GM18499 (cell line): ENCODE results near the gene NRXN3.
A peak's percentile ranks its signal among the peaks of the same experiment; 100 is the strongest.
"Not testable (repeated sequence)": the region's sequence is repeated elsewhere in the genome, so short reads cannot be mapped to it uniquely, and the experiment has no call there.

Experiments used
- ATAC-seq: cut with Tn5 transposase; IDR thresholded peaks from one replicate; pipeline ENCODE4 v1.9.1; 2021; ENCODE audit warnings: moderate number of reproducible peaks; ENCODE audit not compliant: insufficient read depth, unreplicated experiment

The NRXN3 gene

GRCh38 chr14:78383060-78383459, 212.9 kb downstream of the NRXN3 start:
- ATAC-seq = no peak

- ATAC-seq = no peak
Measured at GRCh38 chr14:78398216-78398615, 228.0 kb downstream of the NRXN3 start.

DNA sequence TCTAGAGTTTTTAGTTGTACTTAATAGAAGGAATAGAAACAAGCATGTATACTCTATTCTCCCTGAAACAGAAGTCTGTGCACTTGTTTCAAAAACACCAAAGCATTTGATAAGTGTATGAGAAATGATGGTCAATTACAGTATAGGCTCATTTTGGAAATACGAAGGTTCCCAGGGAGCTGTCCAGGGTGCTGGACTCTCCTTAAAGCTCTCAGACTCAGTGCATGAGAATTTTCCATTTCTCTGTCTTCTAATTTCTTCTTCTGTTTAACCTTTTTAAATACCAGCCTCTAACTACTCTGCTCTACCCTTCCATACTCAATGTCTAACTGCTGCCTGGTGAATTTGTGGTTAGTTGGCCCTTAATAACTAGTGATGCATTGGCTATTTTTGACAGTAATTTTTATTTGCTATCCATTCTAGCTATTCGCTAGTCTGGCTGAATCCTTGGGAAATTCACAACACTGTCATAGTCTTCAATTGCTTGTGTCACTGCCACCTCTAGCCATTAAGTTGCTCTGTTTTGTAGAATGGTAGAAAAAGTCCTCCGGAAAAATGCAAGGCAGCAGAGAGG, 229.2 kb downstream of the NRXN3 start:
- ATAC-seq = no peak

DNA sequence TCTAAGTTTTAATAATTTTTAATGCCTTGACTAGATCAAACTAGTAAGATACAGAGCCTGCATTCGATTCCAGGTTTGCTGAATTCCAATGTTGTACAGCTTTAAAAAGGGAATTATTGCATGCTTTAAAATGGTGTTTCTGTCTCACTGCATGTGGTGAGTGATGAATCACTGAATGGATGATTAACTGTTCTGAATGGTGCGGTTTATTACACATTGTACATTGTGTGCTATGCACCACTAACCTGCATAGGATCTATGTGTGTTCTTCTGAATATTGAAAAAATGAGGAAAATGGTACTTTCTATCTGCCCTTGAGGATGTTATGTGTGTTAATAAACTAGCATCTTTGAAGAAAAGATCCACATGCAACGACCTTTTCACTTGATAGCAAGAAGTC, 231.7 kb downstream of the NRXN3 start:
- ATAC-seq = no peak

GRCh38 chr14:78403278-78403815, 233.2 kb downstream of the NRXN3 start:
- peak; percentile 74 for ATAC-seq

- ATAC-seq = no peak
Measured at GRCh38 chr14:78405079-78405856, 235.1 kb downstream of the NRXN3 start.

DNA sequence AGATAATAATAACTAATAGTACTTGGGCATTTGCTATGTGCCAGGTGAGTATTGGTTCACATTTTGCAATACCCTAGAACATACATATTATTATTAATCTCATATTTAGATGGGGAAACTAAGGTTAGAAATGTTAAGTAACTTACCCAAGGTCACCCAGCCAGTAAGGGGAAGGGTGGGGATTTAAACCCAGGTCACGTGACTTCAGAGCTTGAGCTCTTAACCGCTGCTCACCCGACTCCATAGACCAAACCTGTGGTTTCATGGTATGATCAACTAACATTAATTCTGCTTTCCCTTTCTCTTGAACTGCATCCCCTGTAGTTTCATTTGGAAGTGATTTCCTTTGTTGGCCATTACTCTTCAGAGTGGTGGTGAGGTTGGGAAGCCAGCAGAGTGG, 242.3 kb downstream of the NRXN3 start:
- no peak for ATAC-seq

- no peak for ATAC-seq
Measured at GRCh38 chr14:78414172-78414571, 244.0 kb downstream of the NRXN3 start.

GRCh38 chr14:78417532-78417931, 247.4 kb downstream of the NRXN3 start:
- ATAC-seq = no peak

DNA sequence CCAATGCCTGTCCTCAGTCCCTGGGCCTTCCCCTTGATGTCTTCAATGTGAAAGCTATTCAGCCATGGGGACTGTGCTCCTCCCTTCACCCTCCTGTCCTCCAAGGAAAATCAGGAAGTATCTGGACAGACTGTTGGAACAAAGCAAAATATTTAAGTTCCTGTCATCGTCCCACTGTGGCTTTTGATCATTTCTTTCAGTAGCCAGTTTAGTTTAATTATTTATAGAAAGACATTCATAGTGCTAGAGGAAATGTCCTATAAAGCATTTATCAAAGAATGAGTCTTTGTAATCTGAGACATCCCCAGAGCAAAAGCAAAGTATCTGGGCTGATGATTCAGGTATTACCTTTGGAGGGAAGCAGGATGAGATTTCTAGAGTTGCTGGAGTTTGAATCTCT, 254.1 kb downstream of the NRXN3 start:
- no peak for ATAC-seq

DNA sequence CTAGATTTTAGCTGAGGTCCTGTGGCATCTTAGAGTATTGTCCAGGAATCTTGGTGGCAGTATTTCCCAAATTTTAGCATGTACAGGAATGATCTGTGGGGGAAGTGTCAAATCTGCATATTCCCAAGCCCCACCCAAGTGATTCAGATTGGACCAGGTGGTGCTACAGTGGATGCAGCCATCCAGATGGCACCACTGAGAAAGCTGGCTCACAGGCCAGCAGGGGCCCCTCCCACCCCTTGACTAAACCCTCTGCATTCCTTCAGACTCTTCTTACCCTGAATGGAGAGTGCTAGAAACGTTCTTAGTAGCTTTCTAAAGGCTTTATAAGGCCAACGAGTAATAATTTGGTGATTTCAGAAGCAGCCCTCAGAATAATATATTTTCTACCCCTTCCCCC, 255.2 kb downstream of the NRXN3 start:
- no peak for ATAC-seq

DNA sequence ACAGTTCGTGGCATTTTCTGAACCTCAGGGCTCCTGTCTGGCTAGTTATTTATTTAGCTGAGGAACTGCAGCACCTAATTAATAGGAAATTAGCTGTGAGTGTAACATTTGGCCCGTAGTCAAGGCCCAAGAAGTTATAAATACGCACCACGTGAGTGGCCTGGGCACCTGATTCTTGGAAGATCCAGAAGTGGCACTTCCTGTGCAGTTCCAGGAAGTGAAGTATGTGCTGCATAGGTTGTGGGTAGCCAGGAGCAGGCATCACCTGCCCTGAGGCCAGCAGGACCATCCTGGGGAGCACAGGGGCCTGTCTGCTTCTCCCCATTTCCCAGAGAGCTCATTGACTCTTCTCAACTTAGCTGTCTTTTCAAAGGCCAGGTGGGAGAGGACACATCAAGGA, 255.6 kb downstream of the NRXN3 start:
- ATAC-seq = no peak

DNA sequence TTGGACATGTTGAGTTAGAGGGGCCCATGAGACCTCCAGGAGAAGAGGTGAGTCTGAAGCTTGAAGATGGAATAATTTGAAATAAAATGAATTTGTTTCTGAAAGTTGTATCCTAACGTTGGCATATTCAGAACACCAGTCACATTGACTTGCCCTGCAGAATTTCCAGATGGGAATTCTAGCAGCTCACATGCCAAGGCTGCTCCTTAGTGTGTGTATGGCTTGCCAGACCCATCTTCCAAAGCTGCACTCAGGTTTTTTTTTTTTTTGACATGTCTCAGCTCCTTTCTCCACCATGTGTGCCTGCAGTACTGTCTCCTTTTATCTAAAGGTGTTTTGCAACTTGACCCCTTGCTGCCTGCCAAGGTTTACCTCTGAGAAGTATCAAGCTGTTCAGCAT, 261.9 kb downstream of the NRXN3 start:
- no peak for ATAC-seq

- ATAC-seq = not testable (repeated sequence)
Measured at GRCh38 chr14:78437448-78437847, 267.3 kb downstream of the NRXN3 start.

DNA sequence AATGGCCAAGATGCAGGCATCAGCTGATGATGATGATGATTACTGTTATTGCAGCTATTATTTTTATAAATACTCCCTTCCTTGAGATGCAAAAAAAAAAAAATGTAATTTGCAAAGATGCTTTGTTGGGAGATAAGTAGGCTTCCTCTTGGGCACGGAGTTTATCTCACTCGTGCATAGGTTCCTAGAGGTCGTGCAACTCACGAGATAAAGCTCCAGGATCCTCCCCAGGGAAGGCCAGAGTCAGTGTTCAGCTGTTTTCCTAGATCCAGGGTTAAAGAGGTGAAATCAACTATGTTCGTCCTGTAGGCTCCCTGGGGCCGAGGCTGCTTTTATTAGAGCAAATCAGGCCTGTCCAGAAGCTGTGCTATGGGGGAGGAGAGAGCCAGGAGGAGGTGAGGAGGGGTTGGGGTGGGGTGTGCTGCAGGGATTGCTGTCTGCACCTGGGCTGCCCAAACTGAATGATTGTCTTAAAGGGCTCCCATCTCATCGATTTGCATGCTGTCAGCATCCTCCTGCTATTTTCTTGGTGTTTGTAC, 270.3 kb downstream of the NRXN3 start:
- no peak for ATAC-seq

GRCh38 chr14:78443834-78444233, 273.7 kb downstream of the NRXN3 start:
- ATAC-seq = no peak

DNA sequence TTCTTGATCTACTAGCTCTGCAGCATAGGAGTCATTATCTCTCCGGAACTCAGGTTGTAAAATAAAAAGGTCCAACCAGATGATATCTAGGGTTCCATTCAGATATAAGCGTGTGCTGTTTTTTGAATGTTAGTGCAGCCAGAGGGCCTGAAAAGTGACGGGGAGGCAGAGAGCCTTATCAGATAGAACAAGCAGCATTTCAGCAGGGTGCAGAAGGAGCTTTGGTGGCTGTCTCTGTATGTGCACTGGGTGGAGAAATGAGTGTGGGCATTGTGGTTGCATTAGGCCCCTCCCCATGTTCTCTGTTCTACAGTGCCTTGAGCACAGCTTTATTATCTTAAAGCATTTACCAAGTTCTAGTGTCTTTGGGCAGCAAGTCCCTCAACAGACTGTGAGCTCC, 275.1 kb downstream of the NRXN3 start:
- no peak for ATAC-seq

DNA sequence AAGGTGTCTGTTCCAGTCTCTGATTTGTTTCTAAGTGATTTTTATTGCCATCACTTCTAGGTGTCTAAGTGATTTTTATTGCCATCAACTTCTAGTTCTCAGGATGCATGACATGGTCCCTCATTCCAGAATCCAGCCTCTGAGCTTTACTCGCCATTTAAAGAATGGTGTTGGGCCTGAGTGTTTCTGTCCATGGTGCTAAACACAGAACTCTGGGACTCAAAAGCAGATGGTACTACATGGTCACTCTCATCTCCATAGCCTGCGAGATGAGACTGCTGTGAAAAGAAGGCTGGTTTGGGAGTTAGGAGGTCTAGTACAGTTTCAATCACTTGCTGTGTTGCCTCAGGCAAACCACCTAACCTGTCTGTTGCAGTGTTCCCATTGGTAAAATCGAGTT, 276.6 kb downstream of the NRXN3 start:
- no peak for ATAC-seq

- peak; percentile 64 for ATAC-seq
Measured at GRCh38 chr14:78448164-78449094, 278.3 kb downstream of the NRXN3 start.

DNA sequence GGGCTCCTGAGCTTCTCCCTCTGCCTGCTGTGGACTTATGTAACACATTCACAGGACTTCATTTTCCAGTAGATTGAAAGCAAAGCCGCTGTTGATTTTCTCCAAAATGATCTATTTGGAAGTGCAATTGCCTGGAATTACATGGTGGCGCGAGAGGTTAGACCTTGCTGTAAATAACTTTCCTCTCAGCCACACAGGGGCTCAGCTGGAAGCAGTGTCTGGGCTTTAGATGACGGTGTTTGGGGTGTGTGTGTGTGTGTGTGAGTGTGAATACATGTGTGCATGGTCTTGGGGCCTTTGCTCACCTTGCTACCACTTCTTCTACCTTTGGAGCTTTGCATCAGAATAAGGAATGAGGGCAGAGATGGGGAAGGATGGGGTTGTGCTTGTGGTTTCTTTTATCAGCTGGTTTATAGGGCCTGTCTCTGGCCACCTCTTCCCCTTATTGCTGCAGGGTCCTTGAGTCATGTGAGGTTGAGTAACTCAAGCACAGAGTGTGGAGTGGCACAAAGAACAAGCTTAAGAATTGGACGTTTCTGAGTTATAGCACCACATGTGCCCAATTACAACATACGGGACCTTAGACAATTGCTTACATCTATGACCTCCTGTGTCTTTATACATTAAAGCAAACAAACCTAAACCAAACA, 280.6 kb downstream of the NRXN3 start:
- no peak for ATAC-seq
